ENCODE data around the gene AQP1. TPM values are rescaled to one million over a fixed set of nuclear protein-coding genes. Genes with fewer than 3 reads are reported as not detected.
A peak's percentile ranks its signal among the peaks of the same experiment; 100 is the strongest.

The AQP1 gene
- total RNA-seq, 1 donor from 2014 or later = 6.7 TPM

GRCh38 chr7:30930621-30931020, 19.0 kb downstream of the AQP1 start:
- Mint-ChIP-seq H3K27me3 (ENCODE audit: unreplicated experiment) (peaks cover 19% of the 10 kb centered on the region), H3K27ac (ENCODE audit: unreplicated experiment) (no peak overlapping the region), H3K9me3 (ENCODE audit: unreplicated experiment) (peaks cover 8% of the 10 kb centered on the region), H3K4me1 (ENCODE audit: unreplicated experiment) (no peaks in the 10 kb centered on the region), H3K4me3 (ENCODE audit: unreplicated experiment) (no peak overlapping the region), H3K36me3 (ENCODE audit: unreplicated experiment) (no peaks in the 10 kb centered on the region)
- TF ChIP-seq CTCF (IDR thresholded peaks at IDR 0.05) = no peak
- peak; percentile 67 for DNase-seq (ENCODE audit: extremely low spot score, unreplicated experiment)

- Mint-ChIP-seq H3K36me3 (ENCODE audit: unreplicated experiment) (no peaks in the 10 kb centered on the region), H3K4me1 (ENCODE audit: unreplicated experiment) (no peaks in the 10 kb centered on the region), H3K9me3 (ENCODE audit: unreplicated experiment) (peaks cover 8% of the 10 kb centered on the region), H3K27ac (ENCODE audit: unreplicated experiment) (no peak overlapping the region), H3K27me3 (ENCODE audit: unreplicated experiment) (peaks cover 21% of the 10 kb centered on the region), H3K4me3 (ENCODE audit: unreplicated experiment) (no peak overlapping the region)
- peak; percentile 76 for DNase-seq (ENCODE audit: extremely low spot score, unreplicated experiment)
- TF ChIP-seq CTCF (IDR thresholded peaks at IDR 0.05) = no peak
These were observed 19.7 kb downstream of the AQP1 start for GRCh38 chr7:30931161-30931928.

- no peaks in the 10 kb centered on the region for H3K4me1 Mint-ChIP-seq (ENCODE audit: unreplicated experiment)
- DNase-seq (ENCODE audit: extremely low spot score, unreplicated experiment) = peak; percentile 66
These were observed 20.4 kb downstream of the AQP1 start for GRCh38 chr7:30931929-30932540.

GRCh38 chr7:30932562-30932961, 20.9 kb downstream of the AQP1 start:
- TF ChIP-seq CTCF (IDR thresholded peaks at IDR 0.05) = no peak
- DNase-seq (ENCODE audit: extremely low spot score, unreplicated experiment) = peak; percentile 62
- H3K27me3 Mint-ChIP-seq (ENCODE audit: unreplicated experiment) = peaks cover 33% of the 10 kb centered on the region
- no peaks in the 10 kb centered on the region for H3K4me1 Mint-ChIP-seq (ENCODE audit: unreplicated experiment)
- H3K36me3 Mint-ChIP-seq (ENCODE audit: unreplicated experiment) = no peaks in the 10 kb centered on the region
- H3K27ac Mint-ChIP-seq (ENCODE audit: unreplicated experiment) = no peak overlapping the region
- peaks cover 5% of the 10 kb centered on the region for H3K9me3 Mint-ChIP-seq (ENCODE audit: unreplicated experiment)
- no peak overlapping the region for H3K4me3 Mint-ChIP-seq (ENCODE audit: unreplicated experiment)

More at GRCh38 chr7:30931929-30932540, 20.4 kb downstream of the AQP1 start:
- Mint-ChIP-seq H3K4me3 (ENCODE audit: unreplicated experiment) (no peak overlapping the region), H3K36me3 (ENCODE audit: unreplicated experiment) (no peaks in the 10 kb centered on the region), H3K27ac (ENCODE audit: unreplicated experiment) (no peak overlapping the region), H3K9me3 (ENCODE audit: unreplicated experiment) (peaks cover 8% of the 10 kb centered on the region), H3K27me3 (ENCODE audit: unreplicated experiment) (peaks cover 28% of the 10 kb centered on the region)
- no peak for TF ChIP-seq CTCF (IDR thresholded peaks at IDR 0.05)
